Nephron progenitor cell (in vitro differentiated cells): Measurements from ENCODE around the gene PTPN18.

Source experiments
- DNase-seq: peaks from one replicate; pipeline ENCODE4 v3.0.0; 2021
- H3K27ac Mint-ChIP-seq: 2 replicates; pipeline ENCODE4 v1.8.0; 2021; ENCODE audit warnings: mild to moderate bottlenecking, moderate library complexity, mixed read lengths
- H3K27me3 Mint-ChIP-seq: 2 replicates; pipeline ENCODE4 v1.8.0; 2021; ENCODE audit warnings: mild to moderate bottlenecking, low read depth, mixed read lengths; ENCODE audit not compliant: poor library complexity
- H3K36me3 Mint-ChIP-seq: 2 replicates; pipeline ENCODE4 v1.8.0; 2021; ENCODE audit warnings: low read depth, mixed read lengths
- H3K4me1 Mint-ChIP-seq: 2 replicates; pipeline ENCODE4 v1.8.0; 2021; ENCODE audit warnings: mixed read lengths
- H3K4me3 Mint-ChIP-seq: 2 replicates; pipeline ENCODE4 v1.8.0; 2021; ENCODE audit warnings: mild to moderate bottlenecking, moderate library complexity, mixed read lengths
- H3K9me3 Mint-ChIP-seq: 2 replicates; pipeline ENCODE4 v1.8.0; 2021; ENCODE audit warnings: mild to moderate bottlenecking, moderate library complexity, mixed read lengths
- TF ChIP-seq, protein P1 (sequence below): fragments of 200-600 bp; sonication (generic); IDR thresholded peaks from 2 replicates; pipeline ENCODE4 v1.5.0; 2021; ENCODE audit warnings: antibody characterized with exemption

PTPN18 gene

DNA sequence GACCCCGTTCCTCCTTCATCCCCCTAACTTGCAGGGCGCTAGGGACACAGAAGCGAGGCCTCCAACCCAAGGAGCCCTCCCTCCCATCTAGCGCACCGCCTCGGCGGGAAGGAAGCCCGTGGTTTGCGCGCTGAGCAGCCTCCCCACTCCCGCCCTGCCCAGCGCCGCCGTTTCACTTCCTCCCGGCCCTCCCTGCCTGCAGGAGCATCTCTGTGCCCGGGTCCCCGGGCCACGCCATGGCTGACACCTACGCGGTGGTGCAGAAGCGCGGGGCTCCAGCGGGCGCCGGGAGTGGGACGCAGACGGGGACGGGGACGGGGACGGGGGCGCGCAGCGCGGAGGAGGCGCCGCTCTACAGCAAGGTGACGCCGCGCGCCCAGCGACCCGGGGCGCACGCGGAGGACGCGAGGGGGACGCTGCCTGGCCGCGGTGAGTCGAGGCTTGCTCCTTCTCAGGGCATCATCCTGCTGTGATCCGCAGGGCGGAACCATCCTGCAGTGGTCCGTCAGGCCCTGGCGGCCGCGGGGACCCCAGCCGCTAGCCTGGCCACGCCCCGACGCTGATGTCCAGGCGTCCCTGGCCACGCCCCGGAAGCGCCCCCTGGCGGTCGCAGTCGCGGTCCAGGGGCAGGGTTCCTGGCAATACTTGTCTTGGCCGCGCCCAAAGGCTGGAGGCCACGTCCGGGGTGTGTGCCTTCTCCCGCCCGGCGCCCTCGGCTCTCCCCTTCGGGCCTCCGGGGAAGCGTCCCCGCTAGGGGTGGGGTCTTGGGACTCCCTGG is 16.4 kb downstream of the PTPN18 start:
- DNase-seq, result peak; percentile 97
- Mint-ChIP-seq H3K9me3 (peaks cover 5% of the 10 kb centered on the region), H3K27me3 (peaks cover 7% of the 10 kb centered on the region), H3K4me1 (peaks cover 33% of the 10 kb centered on the region), H3K27ac (no peak overlapping the region), H3K4me3 (peak overlapping the region; percentile 87), H3K36me3 (peaks cover 26% of the 10 kb centered on the region)
- TF ChIP-seq, protein P1, sequence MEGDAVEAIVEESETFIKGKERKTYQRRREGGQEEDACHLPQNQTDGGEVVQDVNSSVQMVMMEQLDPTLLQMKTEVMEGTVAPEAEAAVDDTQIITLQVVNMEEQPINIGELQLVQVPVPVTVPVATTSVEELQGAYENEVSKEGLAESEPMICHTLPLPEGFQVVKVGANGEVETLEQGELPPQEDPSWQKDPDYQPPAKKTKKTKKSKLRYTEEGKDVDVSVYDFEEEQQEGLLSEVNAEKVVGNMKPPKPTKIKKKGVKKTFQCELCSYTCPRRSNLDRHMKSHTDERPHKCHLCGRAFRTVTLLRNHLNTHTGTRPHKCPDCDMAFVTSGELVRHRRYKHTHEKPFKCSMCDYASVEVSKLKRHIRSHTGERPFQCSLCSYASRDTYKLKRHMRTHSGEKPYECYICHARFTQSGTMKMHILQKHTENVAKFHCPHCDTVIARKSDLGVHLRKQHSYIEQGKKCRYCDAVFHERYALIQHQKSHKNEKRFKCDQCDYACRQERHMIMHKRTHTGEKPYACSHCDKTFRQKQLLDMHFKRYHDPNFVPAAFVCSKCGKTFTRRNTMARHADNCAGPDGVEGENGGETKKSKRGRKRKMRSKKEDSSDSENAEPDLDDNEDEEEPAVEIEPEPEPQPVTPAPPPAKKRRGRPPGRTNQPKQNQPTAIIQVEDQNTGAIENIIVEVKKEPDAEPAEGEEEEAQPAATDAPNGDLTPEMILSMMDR, result peak; percentile 95

DNA sequence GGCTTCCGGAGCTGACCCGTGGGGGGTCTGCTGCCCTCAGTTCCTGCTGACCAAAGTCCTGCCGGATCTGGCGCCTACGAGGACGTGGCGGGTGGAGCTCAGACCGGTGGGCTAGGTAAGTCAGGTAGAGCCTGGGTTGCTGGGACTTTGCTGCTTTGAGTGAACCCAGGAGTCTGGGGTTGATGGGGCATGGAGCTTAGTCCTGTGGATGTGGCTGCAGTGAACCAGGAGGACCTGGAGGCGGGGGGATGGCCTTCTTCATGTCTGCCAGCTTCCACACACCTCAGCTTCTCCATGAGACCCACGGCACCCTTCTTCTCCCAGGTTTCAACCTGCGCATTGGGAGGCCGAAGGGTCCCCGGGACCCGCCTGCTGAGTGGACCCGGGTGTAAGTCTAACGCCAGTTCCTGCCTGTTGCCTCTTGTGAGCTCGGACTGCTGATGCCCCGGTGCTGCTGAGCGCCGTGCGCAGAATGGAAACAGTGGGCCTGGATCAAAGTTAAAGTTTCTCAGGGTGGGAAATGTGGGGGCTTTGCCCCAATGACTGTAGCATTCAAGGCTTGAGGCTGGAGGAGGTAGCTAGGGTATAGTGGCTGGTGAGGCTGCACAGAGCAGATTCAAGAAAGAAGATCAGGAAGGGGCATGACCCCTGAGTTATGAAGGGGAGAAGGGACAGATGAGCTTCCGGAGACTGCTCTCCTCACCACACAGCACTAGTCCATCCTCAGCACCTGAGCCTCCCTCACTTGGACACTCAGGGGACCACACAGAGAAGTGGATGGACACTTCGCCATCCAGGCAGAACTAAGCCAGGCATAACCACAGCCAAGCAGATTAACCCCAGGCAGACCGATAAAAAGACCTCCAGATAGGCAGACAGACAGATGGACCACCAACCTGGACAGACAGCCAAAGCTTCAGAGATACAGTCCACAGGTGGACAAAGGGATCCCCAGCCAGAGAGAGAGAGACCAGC is 17.3 kb downstream of the PTPN18 start:
- no peak overlapping the region for H3K27ac Mint-ChIP-seq
- peaks cover 7% of the 10 kb centered on the region for H3K27me3 Mint-ChIP-seq
- H3K36me3 Mint-ChIP-seq, result peaks cover 26% of the 10 kb centered on the region
- peaks cover 39% of the 10 kb centered on the region for H3K4me1 Mint-ChIP-seq
- H3K4me3 Mint-ChIP-seq, result peak overlapping the region; percentile 87
- TF ChIP-seq, protein P1, result peak; percentile 49
- peaks cover under 1% of the 10 kb centered on the region for H3K9me3 Mint-ChIP-seq
- DNase-seq, result no peak

DNA sequence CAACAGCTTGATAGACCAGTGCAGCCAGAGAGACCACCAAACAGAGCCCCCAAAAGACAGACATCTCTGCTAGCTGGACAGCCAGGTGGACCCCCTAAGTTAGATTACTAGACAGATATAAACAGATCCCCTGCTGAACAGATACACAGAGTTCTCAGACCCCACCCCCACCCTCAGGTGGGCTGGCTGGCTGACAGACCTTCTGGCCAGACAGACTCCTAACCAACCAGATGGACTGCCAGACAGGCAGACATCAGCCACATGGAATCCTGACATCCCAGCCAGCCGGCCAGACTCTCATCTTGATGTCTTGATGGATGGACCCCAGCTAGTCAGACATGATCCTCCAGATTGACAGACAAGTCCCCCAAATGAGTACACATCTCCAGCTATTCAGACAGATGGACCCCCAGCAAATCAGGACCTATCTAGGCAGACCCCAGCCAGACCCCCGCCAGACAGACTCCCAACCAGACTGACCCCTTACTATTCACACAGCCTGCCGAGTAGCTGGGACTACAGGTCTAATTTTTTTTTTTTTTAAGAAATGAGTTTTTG is 18.0 kb downstream of the PTPN18 start:
- Mint-ChIP-seq H3K36me3 (peaks cover 26% of the 10 kb centered on the region), H3K27ac (no peak overlapping the region), H3K9me3 (no peaks in the 10 kb centered on the region), H3K4me3 (peak overlapping the region; percentile 87), H3K4me1 (peaks cover 39% of the 10 kb centered on the region), H3K27me3 (peaks cover 7% of the 10 kb centered on the region)
- TF ChIP-seq, protein P1, result no peak
- no peak for DNase-seq

DNA sequence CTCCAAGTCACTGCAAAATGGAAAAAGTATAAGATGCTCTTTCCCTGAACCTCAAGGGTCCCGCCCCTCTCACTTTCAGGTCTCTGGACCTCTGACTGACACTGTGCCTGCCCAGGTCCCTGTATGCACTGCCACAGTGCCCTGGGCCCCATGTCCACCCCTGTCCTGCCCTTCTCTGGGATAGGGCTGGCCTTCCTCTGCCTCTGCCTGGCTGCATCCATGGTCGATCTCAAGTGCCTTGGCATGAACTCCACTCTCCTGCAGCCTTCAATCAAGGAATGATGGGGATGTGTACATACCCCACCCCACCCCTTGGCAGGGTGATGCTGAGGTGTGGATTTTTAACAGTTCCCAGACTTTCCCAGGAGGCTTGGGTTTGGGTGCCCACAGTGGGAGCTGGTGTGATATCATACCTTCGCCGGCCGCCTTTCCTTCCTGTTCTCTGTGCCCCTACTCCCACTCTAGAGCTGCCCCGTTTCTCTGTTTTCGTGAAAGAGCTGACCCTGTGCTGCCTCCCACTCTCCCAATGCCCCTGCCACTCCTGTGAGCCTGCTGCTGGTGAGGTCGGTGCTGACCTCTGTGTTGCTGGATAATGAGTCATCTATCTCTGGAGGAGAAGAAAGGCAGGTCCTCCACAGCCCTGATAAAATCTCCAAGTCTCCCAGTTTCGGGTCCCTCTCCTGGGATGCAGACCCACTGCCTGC is 18.9 kb downstream of the PTPN18 start:
- no peaks in the 10 kb centered on the region for H3K9me3 Mint-ChIP-seq
- no peak for DNase-seq
- peak overlapping the region; percentile 41 for H3K27ac Mint-ChIP-seq
- TF ChIP-seq, protein P1, result no peak
- peaks cover 7% of the 10 kb centered on the region for H3K27me3 Mint-ChIP-seq
- H3K4me3 Mint-ChIP-seq, result peak overlapping the region; percentile 45
- H3K4me1 Mint-ChIP-seq, result peaks cover 39% of the 10 kb centered on the region
- peaks cover 26% of the 10 kb centered on the region for H3K36me3 Mint-ChIP-seq
